SH-SY5Y (cell line): ENCODE measurements around the gene SOX15.

ENCODE experiments used
- GATA2 ChIP-seq: IDR thresholded peaks from 2 replicates; pipeline ENCODE4 v1.6.1; 2011; ENCODE audit warnings: mild to moderate bottlenecking, low read depth, low read length
- GATA3 ChIP-seq: IDR thresholded peaks from 2 replicates; pipeline ENCODE4 v1.6.1; 2011; ENCODE audit warnings: low read depth, mild to moderate bottlenecking, low read length, moderate library complexity

DNA sequence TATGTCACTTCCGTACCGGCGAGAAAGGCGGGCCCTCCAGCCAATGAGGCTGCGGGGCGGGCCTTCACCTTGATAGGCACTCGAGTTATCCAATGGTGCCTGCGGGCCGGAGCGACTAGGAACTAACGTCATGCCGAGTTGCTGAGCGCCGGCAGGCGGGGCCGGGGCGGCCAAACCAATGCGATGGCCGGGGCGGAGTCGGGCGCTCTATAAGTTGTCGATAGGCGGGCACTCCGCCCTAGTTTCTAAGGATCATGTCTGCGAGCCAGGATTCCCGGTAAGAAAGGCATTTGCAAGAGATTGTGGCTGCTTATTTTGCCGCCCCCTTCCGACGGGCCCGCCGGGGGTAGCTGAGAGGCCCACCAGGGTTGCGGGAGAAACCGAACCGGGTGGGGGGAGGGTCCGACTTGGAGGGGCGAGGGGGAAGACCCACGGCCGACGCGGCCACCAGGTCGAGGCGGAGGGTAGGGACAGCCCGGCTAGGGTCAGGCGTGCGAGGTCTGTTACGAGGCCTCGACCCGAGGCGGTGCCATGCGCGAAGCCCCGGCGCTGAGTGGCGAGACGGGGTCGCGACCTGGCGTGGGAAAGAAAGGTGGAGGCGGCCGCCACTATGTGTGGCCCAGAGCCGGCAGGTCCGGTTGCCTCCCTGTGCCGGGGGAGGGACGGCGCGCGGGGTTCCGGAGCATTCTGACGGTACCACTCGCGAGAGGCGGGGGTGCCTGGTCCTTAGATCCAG is 17.1 kb downstream of the SOX15 start:
- TF ChIP-seq GATA3 (no peak), GATA2 (no peak)
